Fibroblast of the aortic adventitia (primary cell): ENCODE results near the gene MKLN1. TPM values are rescaled to one million over a fixed set of nuclear protein-coding genes. Genes with fewer than 3 reads are reported as not detected.

Experiments
- DNase-seq: peaks from one replicate; pipeline ENCODE4 v3.0.0-alpha.2; 2010; ENCODE audit warnings: low read depth
- H3K4me3 ChIP-seq: 2 replicates; pipeline ENCODE4 v1.5.1; 2011; ENCODE audit warnings: low read depth, mild to moderate bottlenecking, control low read depth, low read length, moderate library complexity
- CTCF ChIP-seq: IDR thresholded peaks from 2 replicates; pipeline ENCODE4 v1.5.1; 2011; ENCODE audit warnings: mild to moderate bottlenecking, low read length, control low read depth, inconsistent platforms; ENCODE audit not compliant: insufficient read depth
- total RNA-seq: library from RNA; depleted of rRNA; stranded (reverse); fragments of >200 nt; gene quantifications from 2 replicates; pipeline ENCODE4 v1.2.3, GENCODE V29; 2012; ENCODE audit warnings: low replicate concordance

MKLN1 gene
- total RNA-seq, 1 donor, result 71.9 TPM

GRCh38 chr7:131467788-131468187 is 140.1 kb downstream of the MKLN1 start:
- no peak overlapping the region for H3K4me3 ChIP-seq
- no peak for TF ChIP-seq CTCF
- DNase-seq, result no peak

GRCh38 chr7:131471250-131472004 is 143.8 kb downstream of the MKLN1 start:
- no peak for TF ChIP-seq CTCF
- no peak overlapping the region for H3K4me3 ChIP-seq
- no peak for DNase-seq

GRCh38 chr7:131476740-131477139 is 149.1 kb downstream of the MKLN1 start:
- TF ChIP-seq CTCF, result no peak
- H3K4me3 ChIP-seq, result no peak overlapping the region
- no peak for DNase-seq

DNA sequence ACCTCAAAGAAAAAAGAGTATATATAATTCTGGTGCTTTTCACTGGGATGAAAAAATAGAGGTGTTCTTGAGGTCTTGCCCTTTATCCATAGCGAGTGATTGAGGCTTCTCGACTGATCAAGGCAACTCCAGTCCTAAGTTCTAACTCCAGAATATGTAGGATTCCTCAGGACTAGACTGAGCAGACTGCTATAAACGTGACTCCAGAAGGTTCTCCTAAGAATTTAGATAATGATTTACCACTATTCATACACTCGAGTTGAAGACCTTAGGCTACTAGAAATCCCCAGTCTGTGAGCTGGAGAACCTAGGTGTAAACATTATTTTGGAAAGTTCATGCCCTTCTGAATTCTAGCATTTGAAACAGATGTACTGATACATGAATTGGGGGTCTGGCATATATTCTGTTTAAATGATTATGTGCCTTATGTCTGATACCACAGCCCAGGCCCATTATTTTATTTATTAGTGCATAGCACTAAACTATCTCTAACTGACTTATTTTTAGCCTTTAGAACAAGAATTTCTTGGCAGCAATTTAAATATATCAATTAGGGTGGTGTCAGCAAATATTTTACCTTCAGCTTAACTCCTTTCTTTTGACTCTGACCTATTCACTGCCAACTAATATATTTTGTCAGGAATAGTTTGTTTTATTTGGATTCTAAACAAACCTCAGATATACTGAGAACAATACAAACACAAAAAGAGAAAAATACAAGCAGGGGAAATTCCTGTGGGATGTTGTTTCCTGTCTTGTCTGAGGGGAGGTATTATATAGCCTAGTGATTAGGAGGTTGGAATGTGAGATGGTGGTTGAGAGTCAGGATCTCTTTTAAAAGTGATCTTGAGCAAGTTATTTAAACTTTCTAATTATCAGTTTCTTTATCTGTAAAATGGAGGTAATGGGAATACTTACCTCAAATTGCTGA is 153.0 kb downstream of the MKLN1 start:
- DNase-seq, result peak; percentile 68
- TF ChIP-seq CTCF, result no peak
- no peak overlapping the region for H3K4me3 ChIP-seq

DNA sequence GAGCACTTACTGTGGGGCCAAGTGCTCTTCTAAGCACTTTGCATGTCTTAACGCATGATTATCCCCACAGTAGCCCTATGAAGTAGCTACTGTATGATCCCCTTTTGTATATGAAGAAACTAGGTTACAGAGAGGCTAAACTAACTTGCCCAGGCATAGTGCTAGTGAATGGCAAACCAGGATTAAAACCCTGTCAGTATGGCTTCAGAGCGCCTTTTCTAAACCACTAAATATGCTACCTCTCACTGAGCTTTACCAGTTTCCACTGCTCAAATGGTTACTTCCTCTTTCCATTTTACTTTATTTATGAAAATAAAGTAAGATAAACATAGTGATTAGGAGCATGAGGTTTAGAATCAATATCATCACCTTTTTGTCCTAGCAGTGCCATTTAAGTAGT is 155.1 kb downstream of the MKLN1 start:
- H3K4me3 ChIP-seq, result no peak overlapping the region
- TF ChIP-seq CTCF, result no peak
- DNase-seq, result no peak

DNA sequence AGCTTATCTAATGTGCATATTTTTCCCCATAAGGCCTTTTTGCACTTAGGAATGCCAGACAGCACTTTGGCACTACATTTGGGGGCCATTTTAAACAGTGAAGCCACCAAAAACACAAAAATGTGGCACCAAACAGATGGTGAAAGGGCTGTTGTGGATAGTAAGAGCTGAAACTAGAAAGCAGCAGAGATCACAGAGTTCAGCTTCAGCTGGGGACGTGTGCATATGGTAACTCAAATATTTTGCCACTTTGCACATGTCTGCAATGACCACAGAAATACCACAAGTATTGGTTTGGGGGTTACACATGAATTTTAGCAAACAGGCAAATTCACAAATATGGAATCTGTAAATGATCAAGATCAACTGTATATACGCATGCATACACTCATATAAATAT is 155.9 kb downstream of the MKLN1 start:
- TF ChIP-seq CTCF, result no peak
- no peak overlapping the region for H3K4me3 ChIP-seq
- no peak for DNase-seq
